Hepatocyte (in vitro differentiated cells): ENCODE measurements around the gene ASGR1.

Experiments
- EZH2 ChIP-seq: fragments of 200-600 bp; sonication (generic); IDR thresholded peaks from 2 replicates; pipeline ENCODE4 v1.6.1; 2016; ENCODE audit warnings: antibody characterized with exemption, mild to moderate bottlenecking, borderline replicate concordance
- EZH2phosphoT487 ChIP-seq: fragments of 200-600 bp; sonication (generic); IDR thresholded peaks from one replicate; pipeline ENCODE4 v1.6.1; 2018; ENCODE audit warnings: antibody characterized with exemption, mild to moderate bottlenecking, low read depth, moderate library complexity; ENCODE audit not compliant: unreplicated experiment, severe bottlenecking
- TF ChIP-seq, protein P1 (sequence below): fragments of 200-600 bp; sonication (generic); IDR thresholded peaks from 2 replicates; pipeline ENCODE4 v1.5.1; 2016; ENCODE audit warnings: antibody characterized with exemption, mild to moderate bottlenecking; ENCODE audit not compliant: poor library complexity

DNA sequence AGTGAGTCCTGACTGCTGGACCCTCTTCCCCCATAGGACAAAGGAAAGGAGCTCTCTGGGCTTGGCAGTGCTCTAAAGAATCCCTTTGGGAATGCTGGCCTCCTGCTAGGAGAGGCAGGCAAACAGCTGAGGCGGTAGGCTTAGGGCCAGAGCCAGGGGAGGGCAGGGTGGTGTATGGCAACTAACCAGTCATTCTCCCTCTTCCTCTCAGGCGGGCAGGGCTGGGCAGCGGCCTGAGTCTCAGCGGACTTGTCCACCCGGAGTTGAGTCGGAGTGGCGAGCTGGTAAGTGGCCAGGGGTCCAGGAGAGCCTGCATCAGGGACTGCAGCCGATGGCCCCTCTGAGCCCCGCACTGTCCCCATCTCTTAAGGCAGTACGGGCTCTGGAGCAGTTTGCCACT is 44.9 kb upstream of the ASGR1 start:
- TF ChIP-seq, protein P1, sequence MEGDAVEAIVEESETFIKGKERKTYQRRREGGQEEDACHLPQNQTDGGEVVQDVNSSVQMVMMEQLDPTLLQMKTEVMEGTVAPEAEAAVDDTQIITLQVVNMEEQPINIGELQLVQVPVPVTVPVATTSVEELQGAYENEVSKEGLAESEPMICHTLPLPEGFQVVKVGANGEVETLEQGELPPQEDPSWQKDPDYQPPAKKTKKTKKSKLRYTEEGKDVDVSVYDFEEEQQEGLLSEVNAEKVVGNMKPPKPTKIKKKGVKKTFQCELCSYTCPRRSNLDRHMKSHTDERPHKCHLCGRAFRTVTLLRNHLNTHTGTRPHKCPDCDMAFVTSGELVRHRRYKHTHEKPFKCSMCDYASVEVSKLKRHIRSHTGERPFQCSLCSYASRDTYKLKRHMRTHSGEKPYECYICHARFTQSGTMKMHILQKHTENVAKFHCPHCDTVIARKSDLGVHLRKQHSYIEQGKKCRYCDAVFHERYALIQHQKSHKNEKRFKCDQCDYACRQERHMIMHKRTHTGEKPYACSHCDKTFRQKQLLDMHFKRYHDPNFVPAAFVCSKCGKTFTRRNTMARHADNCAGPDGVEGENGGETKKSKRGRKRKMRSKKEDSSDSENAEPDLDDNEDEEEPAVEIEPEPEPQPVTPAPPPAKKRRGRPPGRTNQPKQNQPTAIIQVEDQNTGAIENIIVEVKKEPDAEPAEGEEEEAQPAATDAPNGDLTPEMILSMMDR = no peak
- TF ChIP-seq EZH2 (no peak), EZH2phosphoT487 (no peak)
